NCI-H345 treated with DMSO at 0.1 percent for 48 hours (cell line): ENCODE measurements around the gene ZBTB43.
"Not testable (repeated sequence)": the region's sequence is repeated elsewhere in the genome, so short reads cannot be mapped to it uniquely, and the experiment has no call there.

Experiments
- DNase-seq: peaks from one replicate; lab custom pipeline; 2025; ENCODE audit not compliant: unreplicated experiment; lab: John Stamatoyannopoulos, UW

Gene ZBTB43

DNA sequence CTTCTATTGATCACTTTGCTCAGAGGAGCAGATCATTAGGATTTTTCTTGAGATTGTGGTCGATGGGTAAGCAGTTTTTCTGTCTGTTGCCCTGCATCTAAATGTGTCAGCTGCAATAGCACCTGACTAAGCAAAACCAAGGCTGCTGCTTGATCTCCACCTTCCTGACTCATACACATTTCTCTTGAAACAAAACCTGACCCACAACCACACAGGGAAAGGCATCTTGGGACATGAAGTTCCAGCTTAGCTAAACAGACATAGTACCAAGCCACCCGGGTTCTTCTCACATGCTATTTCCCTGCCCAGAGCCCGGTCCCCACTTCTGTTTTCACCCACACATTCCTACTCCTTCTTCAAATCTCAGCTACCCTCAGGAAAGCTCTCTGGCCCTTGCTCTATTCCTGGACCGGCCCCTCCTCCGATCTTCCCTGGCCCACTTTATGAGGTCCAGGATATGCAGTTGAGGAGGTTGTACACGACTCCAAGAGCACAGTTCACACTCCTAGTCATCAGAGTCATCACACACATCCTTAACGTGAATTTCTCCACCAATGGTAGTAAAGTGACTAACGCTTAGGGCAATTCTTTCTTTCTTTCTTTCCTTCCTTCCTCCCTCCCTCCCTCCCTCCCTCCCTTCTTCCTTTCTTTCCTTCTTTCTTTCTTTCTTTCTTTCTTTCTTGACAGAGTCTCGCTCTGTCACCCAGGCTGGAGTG lies 16.0 kb upstream of the ZBTB43 start:
- DNase-seq = no peak

DNA sequence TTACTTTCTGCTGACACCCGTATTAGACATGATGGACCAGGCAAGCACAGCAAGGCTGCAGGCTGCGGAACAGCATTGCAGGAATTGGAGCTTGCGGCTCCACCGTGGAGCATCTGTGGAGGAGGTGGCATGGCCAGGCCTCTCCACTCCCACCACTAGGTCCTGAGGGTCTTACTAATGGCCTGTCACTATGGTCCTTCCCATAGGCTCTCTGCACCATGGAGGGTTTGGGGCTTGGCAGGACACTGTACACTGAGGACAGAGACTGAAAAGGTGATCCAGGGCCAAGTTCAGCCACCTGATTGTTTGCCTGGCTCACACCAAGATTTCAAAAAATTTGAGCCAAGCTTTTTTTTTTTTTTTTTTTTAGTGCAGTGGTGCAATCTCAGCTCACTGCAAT lies 14.3 kb upstream of the ZBTB43 start:
- no peak for DNase-seq

- DNase-seq = no peak
Measured at GRCh38 chr9:126791406-126792230, 13.2 kb upstream of the ZBTB43 start.

DNA sequence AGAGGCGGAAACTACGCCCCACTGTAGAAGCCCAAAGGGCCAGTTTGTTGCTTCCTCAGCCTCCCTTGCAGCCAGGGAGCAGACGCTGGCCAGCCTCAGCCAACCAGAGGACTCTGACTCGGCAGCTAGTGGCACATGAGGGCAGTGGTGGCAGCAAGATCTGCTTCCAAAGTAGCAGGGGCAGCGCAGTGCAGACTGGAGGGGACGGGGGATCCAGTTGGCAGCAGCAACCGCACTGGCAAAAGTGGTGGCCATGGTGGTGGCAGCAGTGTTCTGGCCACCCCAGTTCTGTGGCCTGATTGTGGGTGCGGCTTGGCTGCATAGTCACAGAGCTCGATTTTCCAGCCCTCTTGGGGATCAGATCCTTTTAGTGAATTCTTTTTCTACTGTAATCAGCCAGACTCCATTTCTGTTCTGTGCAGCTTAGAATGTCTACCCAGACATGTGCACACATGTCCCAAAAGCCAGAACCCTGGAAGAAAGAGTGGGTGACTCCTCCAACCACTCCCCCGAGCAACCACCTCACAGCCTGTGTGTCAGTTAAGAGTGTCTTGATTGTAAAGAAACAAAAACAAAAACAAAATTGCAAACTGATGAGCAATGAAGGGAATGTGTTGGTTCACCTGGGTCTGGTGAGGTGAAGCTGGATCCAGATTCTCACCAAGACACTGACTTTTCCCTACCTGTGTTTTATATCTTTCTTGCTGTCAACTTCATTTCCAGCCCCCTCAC lies 11.0 kb upstream of the ZBTB43 start:
- DNase-seq = no peak

DNA sequence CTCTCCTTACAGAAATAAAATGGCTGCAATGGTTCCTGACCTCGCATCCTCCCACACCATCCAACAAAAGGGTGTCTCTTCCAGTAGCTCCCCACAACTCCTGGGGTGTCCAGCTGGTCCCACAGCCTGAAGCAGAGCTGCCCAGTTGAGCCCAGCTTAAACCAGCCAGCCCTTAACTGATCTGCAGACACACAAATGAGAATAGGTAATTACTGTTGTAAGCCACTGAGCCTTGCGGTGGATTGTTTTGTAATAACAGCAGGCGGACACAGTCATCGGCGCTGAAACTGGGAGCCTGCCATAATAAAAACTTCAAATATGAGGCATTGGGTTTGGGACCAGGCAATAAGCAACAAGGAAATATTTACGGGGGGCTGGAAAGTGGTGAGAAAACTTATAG lies 10.4 kb upstream of the ZBTB43 start:
- no peak for DNase-seq

DNA sequence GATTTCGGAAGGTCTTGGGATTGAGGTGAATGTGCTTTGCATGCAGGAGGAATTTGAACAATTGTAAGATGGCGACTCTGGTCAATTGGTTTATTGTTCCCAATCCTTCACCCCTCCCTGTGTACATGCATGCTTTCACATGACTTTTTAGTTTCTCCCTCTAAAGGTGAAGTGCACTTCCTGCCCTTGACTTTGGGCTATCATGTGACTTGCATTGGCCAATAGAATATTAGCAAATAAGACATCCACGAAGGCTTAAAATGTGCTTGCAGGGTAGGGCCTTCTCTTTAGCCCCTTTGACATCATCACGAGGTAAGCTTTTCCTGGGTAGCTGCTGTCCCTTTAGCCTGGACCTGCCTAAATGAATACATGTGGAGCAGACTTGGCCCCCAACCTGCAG lies 8.1 kb upstream of the ZBTB43 start:
- no peak for DNase-seq

DNA sequence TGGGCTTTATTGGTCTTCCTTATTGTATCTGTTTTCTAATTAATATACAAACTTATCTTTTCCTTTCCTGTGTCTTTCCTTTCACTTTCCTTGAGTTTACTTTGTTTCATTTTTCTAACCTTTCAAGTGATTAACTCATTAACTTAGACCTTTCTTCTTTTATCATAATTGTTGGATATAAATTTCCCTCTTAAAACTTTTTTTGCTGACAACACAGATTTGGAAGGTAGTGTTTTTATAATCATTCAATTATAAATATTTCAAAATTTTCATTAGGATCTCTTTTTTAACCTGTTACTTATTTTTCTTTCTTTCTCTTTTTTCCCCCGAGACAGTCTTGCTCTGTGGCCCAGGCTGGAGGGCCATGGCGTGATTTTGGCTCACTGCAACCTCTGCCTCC lies 6.9 kb upstream of the ZBTB43 start:
- no peak for DNase-seq

DNA sequence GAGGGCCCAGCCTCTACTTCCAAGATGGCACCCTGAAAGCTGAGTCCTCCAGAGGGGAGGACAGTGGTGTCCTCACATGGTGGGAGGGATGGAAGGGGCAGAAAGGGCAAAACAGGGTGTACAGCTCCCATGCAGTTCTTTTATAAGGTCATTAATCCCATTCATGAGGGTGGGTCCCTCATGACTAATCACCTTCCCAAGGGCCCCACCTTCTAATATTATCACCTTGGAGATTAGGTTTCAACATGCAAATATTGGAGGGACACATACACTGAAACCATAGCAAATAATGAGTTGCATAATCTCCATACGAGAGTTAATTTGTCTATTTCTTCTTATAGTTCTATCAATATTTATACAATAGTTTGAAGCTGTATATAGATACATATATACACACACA lies 5.8 kb upstream of the ZBTB43 start:
- no peak for DNase-seq

DNA sequence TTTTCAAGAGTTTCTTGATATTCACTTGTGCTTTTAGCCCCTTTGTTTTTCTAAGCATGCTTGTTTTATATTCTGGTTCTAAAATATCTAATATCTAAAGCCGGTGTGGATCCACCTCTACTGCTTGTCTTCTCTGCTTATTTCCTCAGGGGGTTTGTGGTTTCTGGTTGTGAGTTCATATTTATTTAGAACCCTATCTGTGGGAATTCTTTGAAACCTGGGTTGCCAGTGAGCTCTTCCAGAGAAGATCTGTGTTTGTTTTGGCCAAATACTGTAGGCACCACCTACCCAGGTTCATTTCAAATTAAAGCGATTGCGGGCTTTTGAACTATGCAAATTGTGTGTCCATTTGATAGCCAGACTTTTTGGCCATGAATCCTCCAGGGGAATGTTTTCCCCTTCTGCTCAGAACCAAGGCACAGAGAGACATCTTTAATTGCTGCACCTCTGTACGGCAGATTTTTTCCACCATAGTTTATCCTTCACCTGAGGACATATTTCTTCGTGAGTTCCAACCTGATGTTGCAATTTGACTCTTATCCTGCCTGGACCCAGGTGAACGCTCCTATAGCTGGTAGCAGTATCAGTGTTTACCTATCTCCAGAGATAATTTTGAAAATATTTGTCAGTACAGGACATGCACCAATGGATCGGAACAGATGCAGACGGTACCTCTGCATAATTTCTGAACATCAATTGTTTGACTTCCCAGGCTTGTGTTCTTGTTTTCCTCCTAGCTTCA lies 2.4 kb upstream of the ZBTB43 start:
- DNase-seq = no peak

- no peak for DNase-seq
Measured at GRCh38 chr9:126804198-126804695, 593 bp upstream of the ZBTB43 start.

DNA sequence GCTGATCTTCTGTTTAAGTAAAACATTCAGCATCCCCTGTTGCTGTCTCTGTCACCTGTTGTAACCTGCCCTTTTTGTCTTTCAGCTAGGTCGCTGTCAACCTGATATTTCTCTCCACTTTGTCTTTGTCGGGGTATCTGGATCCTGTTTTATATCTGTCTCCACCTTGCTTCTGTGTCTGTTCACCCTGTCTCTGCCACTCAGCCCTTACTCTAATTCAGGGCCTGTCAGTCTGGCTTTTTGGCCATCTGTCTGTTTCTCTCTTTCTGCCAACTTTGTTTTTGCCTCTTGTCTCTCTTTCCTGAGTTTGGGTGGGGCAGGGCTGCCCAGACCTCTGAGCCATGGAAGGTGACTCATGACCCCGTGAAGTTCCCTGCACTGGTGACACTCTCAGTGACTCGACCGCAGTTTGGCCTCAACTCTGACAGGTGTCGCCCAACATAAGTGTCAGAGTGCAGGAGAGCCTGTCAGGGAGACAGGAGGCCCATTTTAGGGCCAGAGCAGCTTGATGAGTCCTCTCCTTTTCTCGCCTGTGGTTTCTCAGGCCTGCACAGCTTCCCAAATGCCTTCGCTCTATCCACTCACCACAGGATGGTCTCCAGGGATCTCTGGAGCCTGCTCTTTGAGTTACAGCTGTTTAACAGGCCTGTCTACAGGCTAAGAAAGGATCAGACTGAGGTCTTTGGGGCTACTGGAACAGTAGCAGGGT lies 868 bp downstream of the ZBTB43 start:
- DNase-seq = no peak

DNA sequence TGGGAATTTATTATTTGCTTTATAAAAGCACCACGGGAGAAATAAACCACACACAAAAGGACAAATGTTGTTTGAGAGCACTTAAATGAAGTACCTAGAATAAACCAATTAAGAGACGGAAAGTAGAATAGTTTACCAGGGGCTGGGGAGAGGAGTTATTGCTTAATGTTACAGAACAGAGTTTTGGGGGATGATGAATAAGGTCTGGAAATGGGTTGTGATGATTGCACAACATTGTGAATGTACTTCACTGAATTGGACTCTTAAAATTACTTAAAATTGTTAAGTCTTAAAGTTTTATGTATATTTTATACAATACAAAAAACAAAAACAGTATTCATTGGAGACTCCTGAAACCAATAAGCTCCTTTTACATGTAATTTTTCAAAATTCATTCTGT lies 1.5 kb downstream of the ZBTB43 start:
- no peak for DNase-seq

DNA sequence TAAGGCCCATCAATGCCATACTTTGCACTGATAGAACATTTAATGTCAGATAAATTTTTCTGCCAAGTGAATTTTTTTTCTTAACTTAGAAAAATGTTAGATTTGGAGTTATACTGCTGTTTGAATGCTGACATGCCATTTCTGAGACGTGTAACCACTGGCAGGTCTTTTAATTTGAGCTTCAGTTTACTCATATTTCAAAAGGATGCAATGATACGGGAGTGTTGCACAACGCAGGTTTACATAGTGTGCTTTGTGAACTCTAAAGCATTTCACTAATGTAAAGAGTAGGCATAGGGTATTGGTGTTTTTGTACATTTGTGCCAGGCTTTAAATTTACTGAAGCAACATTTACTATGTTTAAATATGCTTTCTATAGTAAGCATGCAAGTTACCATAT lies 4.2 kb downstream of the ZBTB43 start:
- no peak for DNase-seq

DNA sequence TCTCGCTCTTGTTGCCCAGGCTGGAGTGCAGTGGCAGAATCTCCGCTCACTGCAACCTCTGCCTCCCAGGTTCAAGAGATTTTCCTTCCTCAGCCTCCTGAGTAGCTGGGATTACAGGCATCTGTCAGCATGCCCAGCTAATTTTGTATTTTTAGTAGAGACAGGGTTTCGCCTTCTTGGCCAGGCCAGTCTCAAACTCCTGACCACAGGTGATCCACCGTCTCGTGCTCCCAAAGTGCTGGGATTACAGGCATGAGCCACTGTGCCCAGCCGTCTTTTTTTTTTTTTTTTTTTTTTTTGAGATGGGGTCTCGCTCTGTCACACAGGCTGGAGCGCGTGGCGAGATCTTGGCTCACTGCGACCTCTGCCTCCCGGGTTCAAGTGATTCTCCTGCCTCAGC lies 5.4 kb downstream of the ZBTB43 start:
- not testable (repeated sequence) for DNase-seq

- no peak for DNase-seq
Measured at GRCh38 chr9:126813072-126813471, 8.2 kb downstream of the ZBTB43 start.

DNA sequence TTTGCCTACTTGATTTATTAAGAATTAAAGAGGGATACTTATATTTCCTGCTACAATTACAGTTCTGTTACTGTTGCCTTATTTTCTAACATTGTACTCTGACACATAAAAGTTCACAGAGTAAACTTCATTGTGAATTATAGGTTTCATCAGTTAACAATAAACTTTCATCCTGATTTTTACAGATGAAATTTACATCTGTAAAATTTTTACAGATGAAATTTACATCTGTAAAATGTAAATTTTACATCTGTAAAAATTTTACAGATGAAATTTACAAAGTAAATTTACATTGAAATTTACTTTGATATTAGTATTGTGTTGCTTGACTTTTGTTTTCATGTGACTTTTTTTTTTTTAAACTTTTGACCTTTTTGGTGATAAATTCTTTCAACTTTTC lies 9.3 kb downstream of the ZBTB43 start:
- DNase-seq = no peak

DNA sequence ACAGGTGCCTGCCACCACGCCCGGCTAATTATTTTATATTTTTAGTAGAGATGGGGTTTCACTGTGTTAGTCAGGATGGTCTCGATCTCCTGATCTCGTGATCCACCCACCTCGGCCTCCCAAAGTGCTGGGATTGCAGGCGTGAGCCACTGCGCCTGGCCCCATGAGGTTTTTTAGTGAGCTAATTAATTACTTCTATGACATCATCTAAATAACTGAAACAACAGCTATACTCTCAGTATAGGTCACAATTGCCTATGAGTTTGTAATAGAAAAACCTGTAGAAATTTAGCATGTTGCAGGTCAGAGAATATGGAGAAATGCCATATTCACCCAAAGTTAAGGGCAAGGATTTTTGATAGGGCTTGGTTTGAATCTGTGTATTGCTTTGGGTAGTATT lies 12.8 kb downstream of the ZBTB43 start:
- DNase-seq = not testable (repeated sequence)

GRCh38 chr9:126818482-126818881 lies 13.6 kb downstream of the ZBTB43 start:
- DNase-seq = no peak

DNA sequence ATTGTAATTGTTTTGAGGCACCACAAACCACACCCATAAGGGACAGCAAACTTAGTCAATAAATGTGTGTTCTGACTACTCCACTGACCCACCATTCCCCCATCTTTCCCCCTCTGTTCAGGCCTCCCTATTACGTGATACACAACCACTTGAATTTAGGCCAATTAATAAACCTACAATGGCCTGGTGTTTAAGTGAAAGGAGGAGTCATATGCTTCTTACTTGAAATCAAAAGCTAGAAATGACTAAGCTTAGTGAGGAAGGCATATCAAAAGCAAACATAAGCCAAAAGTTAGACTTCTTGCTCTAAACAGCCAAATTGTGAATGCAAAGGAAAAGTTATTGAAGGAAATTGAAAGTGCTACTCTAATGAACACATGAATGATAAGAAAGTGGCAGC lies 14.6 kb downstream of the ZBTB43 start:
- DNase-seq = no peak

DNA sequence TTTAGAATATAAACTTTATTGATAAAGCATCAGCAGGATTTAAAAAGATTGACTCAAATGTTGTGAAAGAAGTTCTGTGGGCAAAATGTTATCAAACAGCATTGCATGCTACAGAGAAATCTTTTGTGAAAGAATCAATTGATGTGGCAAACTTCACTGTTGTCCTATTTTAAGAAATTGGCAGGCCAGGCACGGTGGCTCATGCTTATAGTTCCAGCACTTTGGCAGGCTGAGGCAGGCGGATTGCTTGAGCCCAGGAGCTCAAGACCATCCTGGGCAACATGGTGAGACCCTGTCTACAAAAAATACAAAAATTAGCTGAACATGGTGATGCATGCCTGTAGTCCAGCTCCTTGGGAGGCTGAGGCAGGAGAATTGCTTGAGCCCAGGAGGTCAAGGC lies 17.4 kb downstream of the ZBTB43 start:
- DNase-seq = no peak
